OCI-LY3 (cell line): ENCODE data around the gene FLVCR2.

Experiments used
- H2AFZ ChIP-seq: fragments of 200-600, 300-600 bp; shearing (Covaris generic); 2 replicates; pipeline ENCODE4 v1.6.0; 2014; ENCODE audit warnings: antibody characterized with exemption, low read depth, low read length
- H3K27ac ChIP-seq: fragments of 200-600, 300-600 bp; sonication (generic); 2 replicates; pipeline ENCODE4 v1.5.1; 2014; ENCODE audit warnings: mild to moderate bottlenecking, low read length, moderate library complexity, mixed read lengths
- H3K27me3 ChIP-seq: fragments of 200-600, 300-600 bp; sonication (generic); 2 replicates; pipeline ENCODE4 v1.6.1; 2014; ENCODE audit warnings: low read depth, low read length, mixed read lengths
- H3K36me3 ChIP-seq: fragments of 200-600, 300-600 bp; sonication (generic); replicated peaks from 2 replicates; pipeline ENCODE3; 2014; ENCODE audit warnings: low read depth, low read length, mixed read lengths
- H3K4me1 ChIP-seq: fragments of 300-600, 200-600 bp; sonication (generic); 2 replicates; pipeline ENCODE4 v1.6.1; 2014; ENCODE audit warnings: low read length, mixed read lengths
- H3K4me2 ChIP-seq: fragments of 200-600, 300-600 bp; sonication (generic); 2 replicates; pipeline ENCODE4 v1.6.1; 2014; ENCODE audit warnings: low read length, mixed read lengths
- H3K4me3 ChIP-seq: fragments of 300-600, 200-600 bp; sonication (generic); 2 replicates; pipeline ENCODE4 v1.5.1; 2014; ENCODE audit warnings: antibody characterized with exemption, mild to moderate bottlenecking, low read length, moderate library complexity
- H3K79me2 ChIP-seq: fragments of 300-600, 200-600 bp; shearing (Covaris generic); 2 replicates; pipeline ENCODE4 v1.6.1; 2014; ENCODE audit warnings: mild to moderate bottlenecking, low read length, mixed read lengths
- H3K9ac ChIP-seq: fragments of 300-600, 200-600 bp; shearing (Covaris generic); 2 replicates; pipeline ENCODE4 v1.6.0; 2014; ENCODE audit warnings: mild to moderate bottlenecking, low read length, moderate library complexity
- H3K9me3 ChIP-seq: fragments of 200-600, 300-600 bp; shearing (Covaris generic); 2 replicates; pipeline ENCODE4 v1.6.1; 2014; ENCODE audit warnings: low read length, mixed read lengths; ENCODE audit not compliant: insufficient read depth
- H4K20me1 ChIP-seq: fragments of 200-600, 300-600 bp; sonication (generic); 2 replicates; pipeline ENCODE4 v1.6.1; 2016; ENCODE audit warnings: low read length, mixed read lengths; ENCODE audit not compliant: insufficient read depth
- CTCF ChIP-seq: fragments of 200-600, 300-600 bp; sonication (generic); IDR thresholded peaks from 2 replicates; pipeline ENCODE4 v1.5.1; 2014; ENCODE audit warnings: antibody characterized with exemption, low read length, low read depth
- EZH2phosphoT487 ChIP-seq: fragments of 200-600 bp; shearing (Covaris generic); IDR thresholded peaks from 2 replicates; pipeline ENCODE4 v1.6.1; 2018; ENCODE audit warnings: antibody characterized with exemption, mixed run types, low read depth

Gene FLVCR2

GRCh38 chr14:75661499-75661814 is 83.0 kb downstream of the FLVCR2 start:
- H3K27ac ChIP-seq: peak overlapping the region; percentile 60
- TF ChIP-seq EZH2phosphoT487: no peak
- TF ChIP-seq CTCF: no peak
- peaks cover 8% of the 10 kb centered on the region for H3K4me1 ChIP-seq
- H3K9me3 ChIP-seq: no peaks in the 10 kb centered on the region
- H2AFZ ChIP-seq: peak overlapping the region; percentile 54; the same call in 1 of the 2 replicates
- H4K20me1 ChIP-seq: 0 out of 2 replicates have a peak, but pooled peaks cover 5% of the 10 kb centered on the region
- no peaks in the 10 kb centered on the region for H3K27me3 ChIP-seq
- H3K79me2 ChIP-seq: peaks cover 45% of the 10 kb centered on the region
- H3K4me3 ChIP-seq: peak overlapping the region; percentile 96
- peaks cover 23% of the 10 kb centered on the region for H3K36me3 ChIP-seq
- peak overlapping the region; percentile 70 for H3K4me2 ChIP-seq
- peak overlapping the region; percentile 85 for H3K9ac ChIP-seq

GRCh38 chr14:75662966-75663365 is 84.5 kb downstream of the FLVCR2 start:
- Histone ChIP-seq H3K9me3 (no peaks in the 10 kb centered on the region), H3K4me3 (no peak overlapping the region), H3K4me2 (no peak overlapping the region), H4K20me1 (0 out of 2 replicates have a peak, but pooled peaks cover 1% of the 10 kb centered on the region), H3K27ac (no peak overlapping the region), H3K9ac (no peak overlapping the region), H2AFZ (no peak overlapping the region), H3K36me3 (peaks cover 8% of the 10 kb centered on the region), H3K79me2 (peaks cover 40% of the 10 kb centered on the region), H3K27me3 (no peaks in the 10 kb centered on the region), H3K4me1 (peaks cover 8% of the 10 kb centered on the region)
- TF ChIP-seq CTCF: no peak
- no peak for TF ChIP-seq EZH2phosphoT487

- TF ChIP-seq EZH2phosphoT487 (no peak), CTCF (no peak)
- Histone ChIP-seq H3K4me3 (no peak overlapping the region), H3K4me1 (no peaks in the 10 kb centered on the region), H2AFZ (no peak overlapping the region), H4K20me1 (no peaks in the 10 kb centered on the region), H3K4me2 (no peak overlapping the region), H3K79me2 (0 out of 2 replicates have a peak, but pooled peaks cover 3% of the 10 kb centered on the region), H3K9me3 (no peaks in the 10 kb centered on the region), H3K36me3 (peaks cover 30% of the 10 kb centered on the region), H3K9ac (no peak overlapping the region), H3K27ac (no peak overlapping the region), H3K27me3 (no peaks in the 10 kb centered on the region)
These were observed 88.8 kb downstream of the FLVCR2 start for GRCh38 chr14:75667099-75667765.

- no peaks in the 10 kb centered on the region for H4K20me1 ChIP-seq
- peaks cover 22% of the 10 kb centered on the region for H3K4me1 ChIP-seq
- H3K36me3 ChIP-seq: peaks cover 36% of the 10 kb centered on the region
- no peaks in the 10 kb centered on the region for H3K9me3 ChIP-seq
- 0 out of 2 replicates have a peak overlapping the region, but pooled peaks have one; percentile 7 for H3K4me3 ChIP-seq
- H3K27me3 ChIP-seq: no peaks in the 10 kb centered on the region
- no peak overlapping the region for H3K9ac ChIP-seq
- H2AFZ ChIP-seq: no peak overlapping the region
- H3K79me2 ChIP-seq: peaks cover 14% of the 10 kb centered on the region; the same call in 1 of the 2 replicates
- peak overlapping the region; percentile 80 for H3K4me2 ChIP-seq
- H3K27ac ChIP-seq: peak overlapping the region; percentile 38
- no peak for TF ChIP-seq CTCF
- TF ChIP-seq EZH2phosphoT487: no peak
These were observed 94.3 kb downstream of the FLVCR2 start for GRCh38 chr14:75672605-75673192.
